Liver (tissue), 3 donors: ENCODE data around the gene EXOC7.

ENCODE experiments used
- EGR1 ChIP-seq, 2 donors: IDR thresholded peaks; 2 replicates each; pipeline ENCODE4 v1.6.1; 2016 to 2018; ENCODE audit warnings: antibody characterized with exemption in 2 of 2, low read depth in 2 of 2
- FOXA1 ChIP-seq: IDR thresholded peaks from 2 replicates; pipeline ENCODE4 v1.6.1; 2016; ENCODE audit warnings: antibody characterized with exemption
- GABPA ChIP-seq, 2 donors: IDR thresholded peaks in 1 of 2; conservative IDR thresholded peaks in 1 of 2; 2 replicates each; pipeline ENCODE4 v1.6.1; 2016; ENCODE audit warnings: antibody characterized with exemption in 2 of 2, mild to moderate bottlenecking in 1 of 2, moderate library complexity in 1 of 2
- HNF4A ChIP-seq, 2 donors: conservative IDR thresholded peaks; 2 replicates each; pipeline ENCODE4 v1.6.1; 2016; ENCODE audit warnings: antibody characterized with exemption in 2 of 2, mild to moderate bottlenecking in 2 of 2
- JUND ChIP-seq, 2 donors: IDR thresholded peaks; 2 replicates each; pipeline ENCODE4 v1.6.1; 2016; ENCODE audit warnings: antibody characterized with exemption in 2 of 2
- NR2F2 ChIP-seq: IDR thresholded peaks from 2 replicates; pipeline ENCODE4 v1.6.1; 2016; ENCODE audit warnings: antibody characterized with exemption
- RAD21 ChIP-seq, 2 donors: IDR thresholded peaks; 2 replicates each; pipeline ENCODE4 v1.6.1; 2016; ENCODE audit warnings: antibody characterized with exemption in 2 of 2, mild to moderate bottlenecking in 2 of 2
- SP1 ChIP-seq: IDR thresholded peaks from 2 replicates; pipeline ENCODE4 v1.6.1; 2018; ENCODE audit warnings: antibody characterized with exemption, mild to moderate bottlenecking
- TAF1 ChIP-seq: conservative IDR thresholded peaks from 2 replicates; pipeline ENCODE4 v1.6.1; 2016; ENCODE audit warnings: antibody characterized with exemption, mild to moderate bottlenecking
- YY1 ChIP-seq: IDR thresholded peaks from 2 replicates; pipeline ENCODE4 v1.6.1; 2016; ENCODE audit warnings: antibody characterized with exemption, mild to moderate bottlenecking
- TF ChIP-seq, protein P1 (sequence below): fragments of 150-350 bp; IDR thresholded peaks from 2 replicates; pipeline ENCODE4 v1.5.1; 2017; ENCODE audit warnings: improper control_type of control experiment, low read depth, low read length; ENCODE audit not compliant: missing input control
- TF ChIP-seq, protein P2 (sequence below): IDR thresholded peaks from 2 replicates; pipeline ENCODE4 v1.6.1; 2016; ENCODE audit warnings: antibody characterized with exemption
- TF ChIP-seq, protein P3 (sequence below): IDR thresholded peaks from 2 replicates; pipeline ENCODE4 v1.6.1; 2016; ENCODE audit warnings: antibody characterized with exemption, mild to moderate bottlenecking
- TF ChIP-seq, protein P4 (sequence below): IDR thresholded peaks from 2 replicates; pipeline ENCODE4 v1.6.1; 2016; ENCODE audit warnings: antibody characterized with exemption
- donor health status: healthy.
- donor health status: healthy.

DNA sequence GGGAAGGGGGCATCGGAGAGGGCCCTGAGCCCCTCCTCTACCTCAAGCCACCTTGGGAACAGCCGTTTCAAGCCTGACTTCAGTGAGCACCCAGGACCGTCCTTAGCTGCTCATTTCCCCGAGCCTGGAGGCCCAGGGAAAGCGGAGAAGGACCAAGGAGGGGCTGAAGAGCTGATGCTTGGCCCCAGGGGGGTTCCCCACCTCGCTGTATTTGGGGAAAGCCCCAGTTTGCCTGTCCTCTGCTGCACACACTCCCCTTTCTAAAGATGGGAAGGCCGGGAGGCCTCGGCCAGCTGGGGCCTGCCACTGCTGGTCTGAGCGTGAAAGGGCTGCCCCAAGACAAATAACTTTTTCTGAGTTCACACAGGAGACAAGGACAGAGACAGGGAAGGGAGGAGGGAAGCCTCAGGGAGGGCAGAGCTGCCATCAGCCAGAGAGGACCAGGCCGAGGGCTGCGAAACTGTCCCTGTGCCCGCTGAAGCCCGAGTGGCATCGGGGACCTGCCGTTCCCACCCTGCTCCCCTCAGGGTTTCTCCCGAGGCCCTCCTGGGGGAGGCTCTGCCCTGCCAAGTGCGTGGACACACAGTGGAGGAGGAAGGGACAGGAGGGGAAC is 13.0 kb downstream of the EXOC7 start:
- TF ChIP-seq, protein P1, sequence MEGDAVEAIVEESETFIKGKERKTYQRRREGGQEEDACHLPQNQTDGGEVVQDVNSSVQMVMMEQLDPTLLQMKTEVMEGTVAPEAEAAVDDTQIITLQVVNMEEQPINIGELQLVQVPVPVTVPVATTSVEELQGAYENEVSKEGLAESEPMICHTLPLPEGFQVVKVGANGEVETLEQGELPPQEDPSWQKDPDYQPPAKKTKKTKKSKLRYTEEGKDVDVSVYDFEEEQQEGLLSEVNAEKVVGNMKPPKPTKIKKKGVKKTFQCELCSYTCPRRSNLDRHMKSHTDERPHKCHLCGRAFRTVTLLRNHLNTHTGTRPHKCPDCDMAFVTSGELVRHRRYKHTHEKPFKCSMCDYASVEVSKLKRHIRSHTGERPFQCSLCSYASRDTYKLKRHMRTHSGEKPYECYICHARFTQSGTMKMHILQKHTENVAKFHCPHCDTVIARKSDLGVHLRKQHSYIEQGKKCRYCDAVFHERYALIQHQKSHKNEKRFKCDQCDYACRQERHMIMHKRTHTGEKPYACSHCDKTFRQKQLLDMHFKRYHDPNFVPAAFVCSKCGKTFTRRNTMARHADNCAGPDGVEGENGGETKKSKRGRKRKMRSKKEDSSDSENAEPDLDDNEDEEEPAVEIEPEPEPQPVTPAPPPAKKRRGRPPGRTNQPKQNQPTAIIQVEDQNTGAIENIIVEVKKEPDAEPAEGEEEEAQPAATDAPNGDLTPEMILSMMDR = no peak
- TF ChIP-seq, protein P2, sequence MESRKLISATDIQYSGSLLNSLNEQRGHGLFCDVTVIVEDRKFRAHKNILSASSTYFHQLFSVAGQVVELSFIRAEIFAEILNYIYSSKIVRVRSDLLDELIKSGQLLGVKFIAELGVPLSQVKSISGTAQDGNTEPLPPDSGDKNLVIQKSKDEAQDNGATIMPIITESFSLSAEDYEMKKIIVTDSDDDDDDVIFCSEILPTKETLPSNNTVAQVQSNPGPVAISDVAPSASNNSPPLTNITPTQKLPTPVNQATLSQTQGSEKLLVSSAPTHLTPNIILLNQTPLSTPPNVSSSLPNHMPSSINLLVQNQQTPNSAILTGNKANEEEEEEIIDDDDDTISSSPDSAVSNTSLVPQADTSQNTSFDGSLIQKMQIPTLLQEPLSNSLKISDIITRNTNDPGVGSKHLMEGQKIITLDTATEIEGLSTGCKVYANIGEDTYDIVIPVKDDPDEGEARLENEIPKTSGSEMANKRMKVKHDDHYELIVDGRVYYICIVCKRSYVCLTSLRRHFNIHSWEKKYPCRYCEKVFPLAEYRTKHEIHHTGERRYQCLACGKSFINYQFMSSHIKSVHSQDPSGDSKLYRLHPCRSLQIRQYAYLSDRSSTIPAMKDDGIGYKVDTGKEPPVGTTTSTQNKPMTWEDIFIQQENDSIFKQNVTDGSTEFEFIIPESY = no peak
- TF ChIP-seq, protein P3, sequence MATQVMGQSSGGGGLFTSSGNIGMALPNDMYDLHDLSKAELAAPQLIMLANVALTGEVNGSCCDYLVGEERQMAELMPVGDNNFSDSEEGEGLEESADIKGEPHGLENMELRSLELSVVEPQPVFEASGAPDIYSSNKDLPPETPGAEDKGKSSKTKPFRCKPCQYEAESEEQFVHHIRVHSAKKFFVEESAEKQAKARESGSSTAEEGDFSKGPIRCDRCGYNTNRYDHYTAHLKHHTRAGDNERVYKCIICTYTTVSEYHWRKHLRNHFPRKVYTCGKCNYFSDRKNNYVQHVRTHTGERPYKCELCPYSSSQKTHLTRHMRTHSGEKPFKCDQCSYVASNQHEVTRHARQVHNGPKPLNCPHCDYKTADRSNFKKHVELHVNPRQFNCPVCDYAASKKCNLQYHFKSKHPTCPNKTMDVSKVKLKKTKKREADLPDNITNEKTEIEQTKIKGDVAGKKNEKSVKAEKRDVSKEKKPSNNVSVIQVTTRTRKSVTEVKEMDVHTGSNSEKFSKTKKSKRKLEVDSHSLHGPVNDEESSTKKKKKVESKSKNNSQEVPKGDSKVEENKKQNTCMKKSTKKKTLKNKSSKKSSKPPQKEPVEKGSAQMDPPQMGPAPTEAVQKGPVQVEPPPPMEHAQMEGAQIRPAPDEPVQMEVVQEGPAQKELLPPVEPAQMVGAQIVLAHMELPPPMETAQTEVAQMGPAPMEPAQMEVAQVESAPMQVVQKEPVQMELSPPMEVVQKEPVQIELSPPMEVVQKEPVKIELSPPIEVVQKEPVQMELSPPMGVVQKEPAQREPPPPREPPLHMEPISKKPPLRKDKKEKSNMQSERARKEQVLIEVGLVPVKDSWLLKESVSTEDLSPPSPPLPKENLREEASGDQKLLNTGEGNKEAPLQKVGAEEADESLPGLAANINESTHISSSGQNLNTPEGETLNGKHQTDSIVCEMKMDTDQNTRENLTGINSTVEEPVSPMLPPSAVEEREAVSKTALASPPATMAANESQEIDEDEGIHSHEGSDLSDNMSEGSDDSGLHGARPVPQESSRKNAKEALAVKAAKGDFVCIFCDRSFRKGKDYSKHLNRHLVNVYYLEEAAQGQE = no peak
- TF ChIP-seq, protein P4, sequence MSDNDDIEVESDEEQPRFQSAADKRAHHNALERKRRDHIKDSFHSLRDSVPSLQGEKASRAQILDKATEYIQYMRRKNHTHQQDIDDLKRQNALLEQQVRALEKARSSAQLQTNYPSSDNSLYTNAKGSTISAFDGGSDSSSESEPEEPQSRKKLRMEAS = no peak
- TF ChIP-seq TAF1 (no peak), EGR1 (IDR thresholded peaks at IDR 0.05; ENCODE audit: low read depth in 2 of 2) (no peak), JUND (IDR thresholded peaks at IDR 0.05) (no peak), SP1 (no peak), RAD21 (IDR thresholded peaks at IDR 0.05) (no peak), GABPA (IDR thresholded peaks at IDR 0.05 in 1 of 2, conservative IDR thresholded peaks at IDR 0.05 in 1 of 2) (no peak), HNF4A (conservative IDR thresholded peaks at IDR 0.05) (no peak), NR2F2 (no peak), YY1 (no peak), FOXA1 (no peak)
